Measurements from ENCODE around the gene CHID1. TPM values are rescaled to one million over a fixed set of nuclear protein-coding genes. Genes with fewer than 3 reads are reported as not detected.

CHID1 gene
- total and polyA plus RNA-seq, 2 of the 4 experiments (the other 2 are of a cell fraction): 34.2 to 121 TPM

DNA sequence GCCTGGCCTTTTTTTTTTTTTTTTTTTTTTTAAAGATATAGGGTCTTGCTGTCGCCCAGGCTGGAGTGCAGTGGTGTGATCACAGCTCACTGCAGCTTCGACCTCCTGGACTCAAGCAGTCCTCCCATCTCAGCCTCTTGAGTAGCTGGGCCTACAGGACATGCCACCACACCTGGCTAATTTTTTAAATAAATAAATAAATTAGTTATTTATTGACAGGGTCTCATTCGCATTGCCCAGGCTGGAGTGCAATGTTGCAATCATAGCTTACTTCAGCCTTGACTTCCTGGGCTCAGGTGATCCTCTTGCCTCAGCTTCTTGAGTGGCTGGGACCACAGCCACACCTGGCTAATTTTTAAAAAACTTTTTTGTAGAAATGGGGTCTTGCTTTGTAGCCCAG is 25.6 kb upstream of the CHID1 start:
- WGBS, 2 experiments (ENCODE audit: extremely low coverage in 2 of 2, insufficient read length in 1 of 2): no CpG with 5 or more reads among the region's 3 CpGs
- Histone ChIP-seq H3K4me3 (ENCODE audit: insufficient read depth, low read depth, low read length) (no peak overlapping the region), H3K9ac (ENCODE audit: low read depth, low read length) (no peak overlapping the region), H3K4me2 (ENCODE audit: low read depth, low read length) (no peak overlapping the region), H2BK120ac (ENCODE audit: low read depth, low read length) (no peak overlapping the region), H3K23ac (ENCODE audit: low read depth, low read length) (no peak overlapping the region), H3K56ac (ENCODE audit: extremely low read depth, insufficient read depth, low read length) (no peak overlapping the region), H2AK5ac (ENCODE audit: low read depth, low read length) (no peak overlapping the region), H4K5ac (ENCODE audit: low read depth, low read length) (no peak overlapping the region), H3K79me1 (ENCODE audit: low read depth in 1 of 2, low read length in 2 of 2) (peaks cover 22 to 64% of the 10 kb centered on the region in 2 experiments), H3K4me1 (ENCODE audit: control insufficient read depth, insufficient read depth, low read length) (peaks cover 4% of the 10 kb centered on the region; the same call in 1 of the 2 replicates), H4K20me1 (ENCODE audit: insufficient read depth, low read length) (peaks cover 61% of the 10 kb centered on the region), H3K14ac (replicated peaks; ENCODE audit: low read depth, low read length) (no peak overlapping the region), H3K27me3 (ENCODE audit: control insufficient read depth, insufficient read depth, low read length) (no peaks in the 10 kb centered on the region), H2BK15ac (ENCODE audit: low read depth, low read length) (no peak overlapping the region), H3K36me3 (ENCODE audit: control insufficient read depth, insufficient read depth, low read length) (no peaks in the 10 kb centered on the region), H2BK20ac (ENCODE audit: low read depth, low read length) (no peak overlapping the region), H2BK5ac (ENCODE audit: low read depth, low read length, poor library complexity, severe bottlenecking) (no peak overlapping the region), H4K8ac (ENCODE audit: low read depth in 2 of 2, low read length in 2 of 2) (no peak overlapping the region), H3K27ac (ENCODE audit: insufficient read depth, low read length) (no peak overlapping the region), H3K9me3 (ENCODE audit: control insufficient read depth, insufficient read depth, low read length) (no peaks in the 10 kb centered on the region), H2AFZ (replicated peaks; ENCODE audit: low read length, poor library complexity) (no peak overlapping the region), H3K18ac (ENCODE audit: low read depth, low read length) (no peak overlapping the region), H3K9me1 (ENCODE audit: insufficient read depth, low read length) (peaks cover 5% of the 10 kb centered on the region; the same call in 1 of the 2 replicates), H2AK9ac (replicated peaks; ENCODE audit: low read depth, low read length, poor library complexity) (no peak overlapping the region), H4K91ac (ENCODE audit: insufficient read depth, low read depth, low read length) (no peak overlapping the region), H3K4ac (ENCODE audit: low read depth, low read length) (no peak overlapping the region)
- in situ Hi-C loops (cut with MboI; ENCODE audit: low sequenced_read_pairs) (no loop called here), intact Hi-C loops (cut with micrococcal nuclease) (no loop called here), dilution Hi-C loops (cut with HindIII; ENCODE audit: low sequenced_read_pairs, unreplicated experiment) (no loop called here)
- DNase-seq (no peak), ATAC-seq (ENCODE audit: low read depth) (no peak)
- ChIA-PET CTCF (no interaction called here), POLR2A (ENCODE audit: unreplicated experiment) (no interaction called here)
- no TSS peak for BruUV-seq (replicated peaks)
- TF ChIP-seq RCOR1 (IDR thresholded peaks at IDR 0.05; ENCODE audit: insufficient replicate concordance, low read length) (no peak), RAD21 (IDR thresholded peaks at IDR 0.05; ENCODE audit: low read length) (no peak), MXI1 (IDR thresholded peaks at IDR 0.05; ENCODE audit: borderline replicate concordance, low read depth, low read length) (no peak), FOS (IDR thresholded peaks at IDR 0.05; ENCODE audit: low read depth, low read length) (no peak), CHD1 (IDR thresholded peaks at IDR 0.05; ENCODE audit: low read depth, low read length) (no peak), SMC3 (IDR thresholded peaks at IDR 0.05; ENCODE audit: low read depth, low read length) (no peak), POLR2A (IDR thresholded peaks at IDR 0.05; ENCODE audit: low read depth, low read length) (no peak), RFX5 (IDR thresholded peaks at IDR 0.05; ENCODE audit: low read depth, low read length) (no peak), NFE2L2 (IDR thresholded peaks at IDR 0.05; ENCODE audit: low read depth, low read length) (no peak), CEBPB (IDR thresholded peaks at IDR 0.05; ENCODE audit: low read depth, low read length) (no peak)
- TF ChIP-seq, protein P1, sequence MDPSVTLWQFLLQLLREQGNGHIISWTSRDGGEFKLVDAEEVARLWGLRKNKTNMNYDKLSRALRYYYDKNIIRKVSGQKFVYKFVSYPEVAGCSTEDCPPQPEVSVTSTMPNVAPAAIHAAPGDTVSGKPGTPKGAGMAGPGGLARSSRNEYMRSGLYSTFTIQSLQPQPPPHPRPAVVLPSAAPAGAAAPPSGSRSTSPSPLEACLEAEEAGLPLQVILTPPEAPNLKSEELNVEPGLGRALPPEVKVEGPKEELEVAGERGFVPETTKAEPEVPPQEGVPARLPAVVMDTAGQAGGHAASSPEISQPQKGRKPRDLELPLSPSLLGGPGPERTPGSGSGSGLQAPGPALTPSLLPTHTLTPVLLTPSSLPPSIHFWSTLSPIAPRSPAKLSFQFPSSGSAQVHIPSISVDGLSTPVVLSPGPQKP (IDR thresholded peaks at IDR 0.05; ENCODE audit: borderline replicate concordance, low read depth, low read length): no peak
- TF ChIP-seq, protein P2, sequence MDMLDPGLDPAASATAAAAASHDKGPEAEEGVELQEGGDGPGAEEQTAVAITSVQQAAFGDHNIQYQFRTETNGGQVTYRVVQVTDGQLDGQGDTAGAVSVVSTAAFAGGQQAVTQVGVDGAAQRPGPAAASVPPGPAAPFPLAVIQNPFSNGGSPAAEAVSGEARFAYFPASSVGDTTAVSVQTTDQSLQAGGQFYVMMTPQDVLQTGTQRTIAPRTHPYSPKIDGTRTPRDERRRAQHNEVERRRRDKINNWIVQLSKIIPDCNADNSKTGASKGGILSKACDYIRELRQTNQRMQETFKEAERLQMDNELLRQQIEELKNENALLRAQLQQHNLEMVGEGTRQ (IDR thresholded peaks at IDR 0.05; ENCODE audit: low read depth, low read length): no peak
- TF ChIP-seq, protein P3, sequence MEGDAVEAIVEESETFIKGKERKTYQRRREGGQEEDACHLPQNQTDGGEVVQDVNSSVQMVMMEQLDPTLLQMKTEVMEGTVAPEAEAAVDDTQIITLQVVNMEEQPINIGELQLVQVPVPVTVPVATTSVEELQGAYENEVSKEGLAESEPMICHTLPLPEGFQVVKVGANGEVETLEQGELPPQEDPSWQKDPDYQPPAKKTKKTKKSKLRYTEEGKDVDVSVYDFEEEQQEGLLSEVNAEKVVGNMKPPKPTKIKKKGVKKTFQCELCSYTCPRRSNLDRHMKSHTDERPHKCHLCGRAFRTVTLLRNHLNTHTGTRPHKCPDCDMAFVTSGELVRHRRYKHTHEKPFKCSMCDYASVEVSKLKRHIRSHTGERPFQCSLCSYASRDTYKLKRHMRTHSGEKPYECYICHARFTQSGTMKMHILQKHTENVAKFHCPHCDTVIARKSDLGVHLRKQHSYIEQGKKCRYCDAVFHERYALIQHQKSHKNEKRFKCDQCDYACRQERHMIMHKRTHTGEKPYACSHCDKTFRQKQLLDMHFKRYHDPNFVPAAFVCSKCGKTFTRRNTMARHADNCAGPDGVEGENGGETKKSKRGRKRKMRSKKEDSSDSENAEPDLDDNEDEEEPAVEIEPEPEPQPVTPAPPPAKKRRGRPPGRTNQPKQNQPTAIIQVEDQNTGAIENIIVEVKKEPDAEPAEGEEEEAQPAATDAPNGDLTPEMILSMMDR (conservative IDR thresholded peaks at IDR 0.05; ENCODE audit: low read depth, low read length): no peak
